Activated T-cell treated with anti-CD3 and anti-CD28 coated beads, Interleukin-2, amount 50 U/mL, for 72 hours (primary cell): Measurements from ENCODE around the gene SERTAD3. TPM values are rescaled to one million over a fixed set of nuclear protein-coding genes. Genes with fewer than 3 reads are reported as not detected.
"Not testable (repeated sequence)": the region's sequence is repeated elsewhere in the genome, so short reads cannot be mapped to it uniquely, and the experiment has no call there.

Experiments used
- ATAC-seq, 2 donors: fragments of 150-1000 bp; cut with Tn5 transposase; replicated peaks in 1 of 2; 2 replicates each; pipeline ENCODE4 v1.10.0; 2021; ENCODE audit warnings: moderate library complexity in 2 of 2, mild to moderate bottlenecking in 1 of 2
- DNase-seq, 2 donors: peaks; one replicate each; pipeline ENCODE4 v3.0.0; 2021 to 2022; ENCODE audit warnings: mixed read lengths in 1 of 2
- H3K27ac Mint-ChIP-seq: one replicate; pipeline ENCODE4 v1.8.0; 2022; ENCODE audit warnings: mild to moderate bottlenecking, moderate library complexity, mixed read lengths
- H3K27me3 Mint-ChIP-seq: one replicate; pipeline ENCODE4 v1.8.0; 2022; ENCODE audit warnings: low read depth, mixed read lengths
- H3K36me3 Mint-ChIP-seq, 2 donors: one replicate each; pipeline ENCODE4 v1.8.0; 2022; ENCODE audit warnings: mixed read lengths in 2 of 2, mild to moderate bottlenecking in 1 of 2; ENCODE audit not compliant: insufficient read depth in 2 of 2
- H3K4me1 Mint-ChIP-seq: one replicate; pipeline ENCODE4 v1.8.0; 2022; ENCODE audit warnings: low read depth, mixed read lengths
- H3K4me3 Mint-ChIP-seq, 2 donors: one replicate each; pipeline ENCODE4 v1.8.0; 2022; ENCODE audit warnings: mild to moderate bottlenecking in 2 of 2, mixed read lengths in 2 of 2, moderate library complexity in 2 of 2
- H3K9me3 Mint-ChIP-seq, 2 donors: one replicate each; pipeline ENCODE4 v1.8.0; 2022; ENCODE audit warnings: mixed read lengths in 2 of 2
- total RNA-seq, 2 donors: library from RNA; stranded (reverse); gene quantifications; one replicate each; pipeline ENCODE4 v1.2.3, GENCODE V29; 2022

The SERTAD3 gene, protein sequence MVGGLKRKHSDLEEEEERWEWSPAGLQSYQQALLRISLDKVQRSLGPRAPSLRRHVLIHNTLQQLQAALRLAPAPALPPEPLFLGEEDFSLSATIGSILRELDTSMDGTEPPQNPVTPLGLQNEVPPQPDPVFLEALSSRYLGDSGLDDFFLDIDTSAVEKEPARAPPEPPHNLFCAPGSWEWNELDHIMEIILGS
- total RNA-seq, result 10 to 100 TPM; 12.6 to 16.3 TPM

DNA sequence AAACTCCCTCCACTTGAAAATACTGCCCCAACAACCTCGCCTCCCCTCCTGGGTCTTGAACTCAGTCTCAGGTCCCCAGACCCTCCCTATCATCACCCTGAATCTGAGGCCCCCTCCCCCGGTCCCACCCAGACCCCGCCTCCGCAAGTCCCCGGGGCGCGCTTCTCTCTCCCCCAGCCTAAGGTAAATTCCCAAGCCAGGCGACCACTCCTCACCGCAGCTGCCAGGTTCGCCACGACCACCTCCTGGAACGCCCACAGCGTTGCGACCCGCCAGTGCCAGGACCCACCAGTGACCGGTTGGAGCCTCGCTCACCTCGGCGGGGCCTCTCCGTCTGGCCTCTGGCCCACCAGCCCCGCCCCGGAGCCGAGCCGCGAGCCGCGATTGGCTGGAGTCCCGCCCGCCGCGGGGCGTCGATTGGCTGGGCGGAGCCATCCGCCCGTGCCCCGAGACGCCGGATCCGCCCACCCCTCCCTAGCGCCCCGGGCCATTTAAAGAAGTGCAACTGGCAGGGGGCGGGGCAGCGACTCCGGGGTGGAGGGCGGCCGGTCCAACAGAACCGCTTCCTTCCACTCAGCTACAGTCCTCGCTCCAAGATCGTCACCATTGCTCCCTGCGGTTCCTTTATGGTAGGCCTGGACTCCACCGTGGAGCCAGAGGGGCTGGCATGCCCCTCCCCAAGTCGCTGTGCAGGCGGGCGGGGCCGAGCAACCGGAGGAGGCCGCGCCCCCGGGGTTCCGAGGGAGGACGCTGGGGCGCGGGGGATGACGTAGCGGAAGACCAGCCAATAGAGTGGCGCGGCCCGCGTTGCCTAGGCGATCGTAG lies at the start of gene SERTAD3:
SERTAD3 (minus strand) TSS at position 336 of the 825 bp plus-strand sequence. CDS start 2,255 bp downstream, outside the sequence.
- no peaks in the 10 kb centered on the region for H3K27me3 Mint-ChIP-seq

DNA sequence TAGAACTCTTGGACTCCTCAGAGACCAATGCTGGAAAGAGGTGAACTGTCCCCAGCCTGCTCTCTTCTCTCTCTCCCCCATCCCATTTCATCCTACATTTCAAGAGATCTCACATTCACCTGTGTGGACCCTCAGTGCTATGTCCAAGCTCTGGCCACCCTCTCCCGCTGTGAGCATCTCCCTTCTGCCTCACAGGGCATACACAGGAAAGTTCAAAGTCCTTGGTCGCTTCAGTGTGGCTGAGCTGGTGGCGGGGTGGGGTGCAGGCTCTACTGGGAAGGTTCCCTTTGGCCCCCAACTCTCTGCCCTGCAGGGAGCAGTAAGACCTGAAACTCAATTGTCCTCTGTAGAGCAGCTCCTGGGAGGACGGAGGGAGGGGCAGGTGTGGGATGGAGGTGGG lies 49.6 kb upstream of the SERTAD3 start:
- no peak for ATAC-seq
- Mint-ChIP-seq H3K4me1 (no peaks in the 10 kb centered on the region), H3K27ac (no peak overlapping the region), H3K9me3 (no peaks in the 10 kb centered on the region), H3K36me3 (no peaks in the 10 kb centered on the region), H3K27me3 (peaks cover 19% of the 10 kb centered on the region), H3K4me3 (no peak overlapping the region)
- no peak for DNase-seq

More for the DNA sequence above, at the start of gene SERTAD3:
- H3K9me3 Mint-ChIP-seq, result no peaks in the 10 kb centered on the region
- H3K27ac Mint-ChIP-seq, result peak within 1 kb of the TSS; percentile 95
- peak within 1 kb of the TSS; percentile 99 for H3K4me3 Mint-ChIP-seq
- ATAC-seq (peak; percentile 76 to 77), DNase-seq (peak; percentile 99)
- H3K36me3 Mint-ChIP-seq, result peaks cover 4 to 7% of the 10 kb centered on the region in 2 donors
- peaks cover 16% of the 10 kb centered on the region for H3K4me1 Mint-ChIP-seq

DNA sequence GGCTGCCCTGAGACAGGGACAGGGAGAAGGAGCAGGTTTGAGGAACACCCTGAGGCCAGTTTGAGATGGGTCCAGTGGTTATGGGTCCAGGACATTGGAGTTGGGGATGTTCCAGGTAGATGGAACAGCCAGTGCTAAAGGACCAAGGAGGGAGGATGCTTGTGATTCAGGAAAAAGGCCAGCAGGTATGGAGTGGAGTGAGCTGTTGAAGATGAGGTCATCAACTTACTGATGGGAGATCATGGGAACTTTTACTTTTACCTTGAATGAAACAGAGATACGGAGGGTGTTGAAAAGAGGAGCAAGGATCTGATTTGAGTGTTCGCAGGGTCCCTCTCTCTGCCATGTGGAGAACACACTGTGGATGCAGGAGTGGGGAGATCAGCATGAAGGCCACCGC lies 48.1 kb upstream of the SERTAD3 start:
- DNase-seq, result no peak
- Mint-ChIP-seq H3K36me3 (no peaks in the 10 kb centered on the region), H3K27me3 (peaks cover 29% of the 10 kb centered on the region), H3K27ac (no peak overlapping the region), H3K4me3 (no peak overlapping the region), H3K9me3 (no peaks in the 10 kb centered on the region), H3K4me1 (peaks cover 11% of the 10 kb centered on the region)
- ATAC-seq, result no peak

DNA sequence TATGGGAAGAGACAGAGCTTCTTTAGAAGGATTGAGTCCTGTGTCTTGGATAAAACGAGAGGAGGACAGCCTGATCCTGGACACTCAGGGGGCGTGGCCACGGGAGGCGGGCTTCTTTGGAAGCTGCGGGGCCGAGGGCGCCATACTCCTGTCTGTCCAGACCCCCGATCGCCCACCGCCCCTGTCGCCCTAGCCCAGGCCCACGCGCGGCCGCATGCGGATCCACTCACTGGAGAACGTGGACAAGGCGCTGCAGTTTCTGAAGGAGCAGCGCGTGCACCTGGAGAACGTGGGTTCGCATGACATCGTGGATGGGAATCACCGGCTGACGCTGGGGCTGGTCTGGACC lies 45.7 kb upstream of the SERTAD3 start:
- H3K9me3 Mint-ChIP-seq, result no peaks in the 10 kb centered on the region
- no peak overlapping the region for H3K27ac Mint-ChIP-seq
- H3K36me3 Mint-ChIP-seq, result no peaks in the 10 kb centered on the region

DNA sequence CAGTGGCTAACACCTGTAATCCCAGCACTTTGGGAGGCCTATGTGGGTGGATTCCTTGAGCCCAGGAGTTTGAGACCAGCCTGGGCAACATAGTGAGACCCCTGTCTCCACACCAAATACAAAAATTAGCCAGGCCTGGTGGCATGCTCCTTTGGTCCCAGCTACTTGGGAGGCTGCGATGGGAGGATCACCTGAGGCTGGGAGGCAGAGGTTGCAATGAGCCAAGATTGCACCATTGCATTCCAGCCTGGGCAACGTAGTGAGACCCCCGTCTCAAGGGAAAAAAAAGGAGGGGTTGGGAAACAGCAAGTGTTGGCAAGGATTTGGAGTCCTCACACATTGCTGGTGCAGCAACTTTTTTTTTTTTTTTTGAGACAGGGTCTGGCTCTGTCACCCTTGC lies 41.9 kb upstream of the SERTAD3 start:
- H3K9me3 Mint-ChIP-seq, result no peaks in the 10 kb centered on the region
- H3K27me3 Mint-ChIP-seq, result peaks cover 15% of the 10 kb centered on the region
- DNase-seq (no peak), ATAC-seq (no peak)
- peaks cover 15% of the 10 kb centered on the region for H3K4me1 Mint-ChIP-seq
- H3K36me3 Mint-ChIP-seq, result no peaks in the 10 kb centered on the region
- no peak overlapping the region for H3K27ac Mint-ChIP-seq
- no peak overlapping the region for H3K4me3 Mint-ChIP-seq

More for the DNA sequence above, 45.7 kb upstream of the SERTAD3 start:
- DNase-seq (no peak), ATAC-seq (no peak)
- Mint-ChIP-seq H3K27me3 (peaks cover 33% of the 10 kb centered on the region), H3K4me3 (no peak overlapping the region), H3K4me1 (peaks cover 15% of the 10 kb centered on the region)

DNA sequence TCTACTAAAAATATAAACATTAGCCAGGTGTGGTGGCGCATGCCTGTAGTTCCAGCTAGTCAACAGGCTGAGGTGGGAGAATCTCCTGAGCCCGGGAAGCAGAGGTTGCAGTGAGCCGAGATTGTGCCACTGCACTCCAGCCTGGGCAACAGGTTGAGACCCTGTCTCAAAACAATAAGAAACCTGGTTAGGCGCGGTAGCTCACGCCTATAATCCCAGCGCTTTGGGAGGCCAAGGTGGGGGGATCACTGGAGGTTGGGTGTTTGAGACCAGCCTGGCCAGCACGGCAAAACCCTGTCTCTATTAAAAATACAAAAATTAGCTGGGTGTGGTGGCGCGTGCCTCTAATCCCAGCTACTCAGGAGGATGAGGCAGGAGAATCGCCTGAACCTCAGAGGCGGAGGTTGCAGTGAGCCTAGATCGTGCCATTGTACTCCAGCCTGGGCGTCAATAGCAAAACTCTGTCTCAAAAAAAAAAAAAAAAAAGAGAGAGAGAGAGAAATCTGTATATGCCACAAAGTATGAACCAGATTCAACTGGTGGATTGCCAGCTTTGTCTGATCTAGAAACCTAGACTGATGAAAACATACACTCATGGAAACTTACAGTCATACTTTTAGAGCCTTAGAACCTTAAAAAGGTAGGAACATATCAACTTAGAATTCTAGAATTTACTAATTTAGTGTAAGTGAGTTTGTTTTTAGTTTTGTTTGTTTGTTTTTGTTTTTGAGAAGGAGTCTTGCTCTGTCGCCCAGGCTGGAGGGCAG lies 31.9 kb upstream of the SERTAD3 start:
- not testable (repeated sequence) for H3K27ac Mint-ChIP-seq, H3K36me3 Mint-ChIP-seq, DNase-seq, H3K4me1 Mint-ChIP-seq, H3K27me3 Mint-ChIP-seq, H3K4me3 Mint-ChIP-seq, H3K9me3 Mint-ChIP-seq
- ATAC-seq, result peak; percentile 83 to 89

DNA sequence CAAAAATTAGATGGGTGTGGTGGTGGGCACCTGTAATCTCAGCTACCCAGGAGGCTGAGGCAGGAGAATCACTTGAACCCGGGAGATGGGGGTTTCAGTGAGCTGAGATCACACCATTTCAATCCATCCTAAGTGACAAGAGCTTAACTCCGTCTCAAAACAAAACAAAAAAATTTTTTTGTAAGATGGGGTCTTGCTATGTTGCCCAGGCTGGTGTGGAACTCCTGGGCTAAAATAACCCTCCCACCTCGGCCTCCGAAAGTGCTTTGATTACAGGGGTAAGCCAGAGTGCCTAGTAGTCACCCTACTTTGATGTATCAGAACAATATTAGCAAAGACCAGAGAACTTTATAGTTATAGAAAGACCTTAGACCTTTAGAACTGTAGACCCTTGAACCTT lies 30.6 kb upstream of the SERTAD3 start:
- Mint-ChIP-seq H3K4me1 (no peaks in the 10 kb centered on the region), H3K27me3 (peaks cover 6% of the 10 kb centered on the region), H3K27ac (no peak overlapping the region), H3K9me3 (no peaks in the 10 kb centered on the region), H3K4me3 (no peak overlapping the region), H3K36me3 (no peaks in the 10 kb centered on the region)
- no peak for DNase-seq
- no peak for ATAC-seq

DNA sequence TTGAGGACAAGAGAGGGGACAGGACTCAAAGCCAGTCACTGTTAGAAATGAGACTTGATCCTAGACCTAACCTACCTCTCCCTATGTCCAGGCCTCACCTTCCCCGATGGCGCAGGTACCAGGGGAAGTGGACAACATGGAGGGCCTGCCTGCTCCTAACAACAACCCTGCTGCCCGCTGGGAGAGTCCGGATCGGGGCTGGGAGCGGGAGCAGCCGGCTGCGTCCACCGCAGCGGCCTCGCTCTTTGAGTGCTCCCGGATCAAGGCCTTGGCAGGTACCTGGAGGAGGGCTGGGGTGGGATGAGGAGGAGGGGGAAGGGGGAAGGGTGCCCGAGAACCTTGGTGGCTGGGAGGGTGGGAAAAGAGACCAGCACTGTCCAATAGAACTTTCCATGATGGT lies 28.4 kb upstream of the SERTAD3 start:
- Mint-ChIP-seq H3K27ac (no peak overlapping the region), H3K4me3 (no peak overlapping the region), H3K4me1 (no peaks in the 10 kb centered on the region), H3K9me3 (no peaks in the 10 kb centered on the region), H3K27me3 (peaks cover 6% of the 10 kb centered on the region), H3K36me3 (no peaks in the 10 kb centered on the region)
- DNase-seq (no peak), ATAC-seq (no peak)

DNA sequence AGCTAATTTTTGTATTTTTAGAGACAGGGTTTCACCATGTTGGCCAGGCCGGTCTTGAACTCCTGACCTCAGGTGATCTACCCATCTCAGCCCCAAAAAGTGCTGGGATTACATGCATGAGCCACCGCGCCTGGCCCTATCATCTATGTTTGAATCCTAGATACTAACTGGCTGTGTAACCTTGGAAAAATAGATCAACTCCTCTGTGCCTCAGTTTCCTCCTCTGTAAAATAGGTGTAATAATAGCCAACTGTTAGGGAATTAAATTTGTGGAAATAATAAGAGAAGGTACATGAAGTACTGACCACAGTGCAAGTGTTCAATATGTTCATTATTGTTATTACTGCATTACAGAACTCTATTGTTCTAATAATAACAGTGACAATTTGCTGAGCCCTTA lies 27.0 kb upstream of the SERTAD3 start:
- Mint-ChIP-seq H3K36me3 (peaks cover 4% of the 10 kb centered on the region in 2 donors), H3K4me3 (no peak overlapping the region), H3K4me1 (peaks cover 7% of the 10 kb centered on the region), H3K9me3 (no peaks in the 10 kb centered on the region), H3K27ac (no peak overlapping the region), H3K27me3 (peaks cover 13% of the 10 kb centered on the region)
- DNase-seq, result no peak
- ATAC-seq, result no peak

DNA sequence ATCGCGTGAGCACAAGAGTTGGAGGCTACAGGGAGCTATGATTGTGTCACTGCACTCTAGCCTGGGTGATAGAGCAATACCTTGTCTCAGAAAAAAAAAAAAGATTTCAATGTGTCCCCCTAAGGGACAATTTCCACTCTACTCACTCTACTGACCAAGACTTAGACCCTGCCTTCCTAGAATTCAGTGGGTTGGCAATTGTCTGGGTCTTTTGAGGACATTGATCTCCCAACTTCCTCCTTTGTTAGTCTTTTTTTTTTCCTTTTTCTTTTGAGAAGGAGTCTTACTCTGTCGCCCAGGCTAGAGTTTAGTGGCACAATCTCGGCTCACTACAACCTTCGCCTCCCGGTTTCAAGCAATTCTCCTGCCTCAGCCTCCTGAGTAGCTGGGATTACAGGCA lies 24.9 kb upstream of the SERTAD3 start:
- Mint-ChIP-seq H3K36me3 (peaks cover 4 to 5% of the 10 kb centered on the region in 2 donors), H3K9me3 (no peaks in the 10 kb centered on the region), H3K27me3 (peaks cover 14% of the 10 kb centered on the region), H3K4me1 (peaks cover 25% of the 10 kb centered on the region), H3K4me3 (peak overlapping the region in 1 of 2 donors; percentile 8), H3K27ac (no peak overlapping the region)
- no peak for DNase-seq
- ATAC-seq, result no peak

DNA sequence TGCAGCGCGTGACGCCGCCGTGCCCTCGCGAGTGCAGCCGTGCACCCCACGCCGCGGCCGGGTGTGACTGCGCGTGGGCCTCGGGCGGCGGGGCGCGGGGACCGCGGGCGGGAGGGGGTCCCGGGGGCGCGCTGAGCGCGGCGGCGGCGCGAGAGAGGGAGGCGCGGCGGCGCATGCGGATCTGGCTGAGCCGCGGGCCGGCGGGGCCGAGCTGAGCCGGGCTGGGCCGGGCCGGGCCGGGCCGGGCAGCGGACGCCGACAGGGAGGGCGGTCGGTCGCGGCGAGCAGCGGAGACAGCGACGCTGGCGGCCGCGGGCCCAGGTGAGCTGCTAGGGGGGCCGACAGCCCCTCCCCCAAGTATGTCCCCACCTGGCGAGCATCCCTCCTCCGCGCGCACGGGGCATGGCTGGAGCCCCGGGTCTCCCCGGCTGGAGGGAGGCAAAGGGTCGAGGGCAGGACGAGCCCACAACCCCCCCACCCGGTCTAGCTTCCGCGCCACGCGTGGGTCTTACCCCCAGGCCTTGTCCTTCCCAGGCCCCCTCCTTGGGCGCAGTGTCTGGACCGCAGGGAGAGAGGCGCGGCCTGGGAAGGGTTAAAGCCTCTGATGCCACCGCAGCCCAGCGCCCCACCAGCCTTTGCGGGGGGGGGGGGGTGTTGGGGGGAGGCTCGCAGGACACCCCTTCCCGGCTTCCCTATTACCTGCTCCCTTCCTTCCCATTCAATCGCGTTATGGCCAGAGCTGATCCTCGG lies 23.0 kb upstream of the SERTAD3 start, which contains the start of gene SPTBN4:
SPTBN4 (plus strand) TSS at position 17 of the 750 bp plus-strand sequence. CDS start 5,621 bp downstream, outside the sequence.
- Mint-ChIP-seq H3K4me1 (peaks cover 40% of the 10 kb centered on the region), H3K36me3 (peaks cover 4 to 5% of the 10 kb centered on the region in 2 donors), H3K27ac (peak within 1 kb of the TSS; percentile 24), H3K27me3 (peaks cover 14% of the 10 kb centered on the region), H3K4me3 (peak within 1 kb of the TSS; percentile 84 to 92), H3K9me3 (no peaks in the 10 kb centered on the region)
- no peak for ATAC-seq
- DNase-seq, result no peak

DNA sequence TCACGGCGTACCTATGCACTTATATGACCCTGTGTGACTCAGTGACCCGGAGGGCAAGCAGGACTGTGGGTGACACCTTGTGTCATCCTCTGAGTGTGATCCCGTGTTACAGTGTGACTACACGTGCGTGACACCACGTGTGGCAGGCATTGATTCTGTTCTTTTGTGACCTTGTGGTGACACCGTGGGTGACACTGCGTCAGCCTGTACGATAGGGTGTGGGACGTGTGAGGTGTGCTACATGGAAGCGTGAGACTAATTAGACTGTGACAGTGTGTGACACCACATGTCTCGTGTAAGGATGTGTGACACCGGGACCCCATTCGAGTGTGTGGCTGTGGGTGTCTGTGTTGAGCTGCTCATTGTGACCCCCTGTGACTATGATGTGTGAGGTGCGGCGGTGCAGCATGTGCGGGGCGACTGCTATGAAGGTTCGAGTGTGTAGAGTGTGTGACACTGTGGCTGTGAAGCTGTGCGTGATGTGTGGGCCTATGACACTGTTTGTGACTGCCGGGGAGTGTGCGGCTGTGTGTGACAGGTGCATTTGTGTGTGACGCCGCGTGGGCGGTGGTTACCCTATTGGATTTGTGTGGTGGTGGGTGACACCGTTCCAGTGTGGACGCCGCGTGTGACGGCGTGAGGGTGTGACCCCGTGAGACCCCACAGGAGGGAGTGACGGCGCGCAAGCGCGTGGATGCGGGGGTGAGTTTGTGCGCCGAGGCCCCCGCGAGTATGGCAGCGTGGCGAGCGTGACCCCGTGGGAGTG lies 22.3 kb upstream of the SERTAD3 start:
- peak; percentile 80 to 86 for DNase-seq
- peak; percentile 79 for ATAC-seq
- Mint-ChIP-seq H3K9me3 (no peaks in the 10 kb centered on the region), H3K4me1 (peaks cover 40% of the 10 kb centered on the region), H3K27me3 (peaks cover 14% of the 10 kb centered on the region), H3K27ac (peak overlapping the region; percentile 24), H3K4me3 (peak overlapping the region; percentile 84 to 92), H3K36me3 (peaks cover 4 to 5% of the 10 kb centered on the region in 2 donors)
